Stimulated activated naive CD8-positive, alpha-beta T cell treated with anti-CD3 and anti-CD28 coated beads, Interleukin-15, amount 100 ng/mL, for 72 hours (primary cell): Measurements from ENCODE around the gene SLC4A3.

Experiments
- ATAC-seq: fragments of 150-1000 bp; cut with Tn5 transposase; 2 replicates; pipeline ENCODE4 v1.10.0; 2021; ENCODE audit warnings: mild to moderate bottlenecking, moderate library complexity
- DNase-seq, 2 donors: peaks; one replicate each; pipeline ENCODE4 v3.0.0; 2021 to 2022
- H3K27ac Mint-ChIP-seq, 2 donors: one replicate each; pipeline ENCODE4 v1.8.0; 2022; ENCODE audit warnings: mild to moderate bottlenecking in 2 of 2, mixed read lengths in 2 of 2, moderate library complexity in 2 of 2
- H3K27me3 Mint-ChIP-seq: one replicate; pipeline ENCODE4 v1.8.0; 2022; ENCODE audit warnings: mixed read lengths
- H3K4me1 Mint-ChIP-seq: one replicate; pipeline ENCODE4 v1.8.0; 2022; ENCODE audit warnings: mild to moderate bottlenecking, mixed read lengths
- H3K4me3 Mint-ChIP-seq, 2 donors: one replicate each; pipeline ENCODE4 v1.8.0; 2022; ENCODE audit warnings: mild to moderate bottlenecking in 2 of 2, mixed read lengths in 2 of 2, moderate library complexity in 1 of 2
- H3K9me3 Mint-ChIP-seq, 2 donors: one replicate each; pipeline ENCODE4 v1.8.0; 2022; ENCODE audit warnings: mixed read lengths in 2 of 2

The SLC4A3 gene

GRCh38 chr2:219625179-219625578 is 2.3 kb upstream of the SLC4A3 start:
- Mint-ChIP-seq H3K4me3 (no peak overlapping the region), H3K9me3 (no peaks in the 10 kb centered on the region), H3K4me1 (peaks cover 6% of the 10 kb centered on the region), H3K27ac (no peak overlapping the region), H3K27me3 (peaks cover 27% of the 10 kb centered on the region)
- no peak for DNase-seq
- no peak for ATAC-seq

- H3K4me3 Mint-ChIP-seq = peak overlapping the region; percentile 69 to 77
- DNase-seq = no peak
- peaks cover 27% of the 10 kb centered on the region for H3K27me3 Mint-ChIP-seq
- no peak for ATAC-seq
- H3K9me3 Mint-ChIP-seq = no peaks in the 10 kb centered on the region
- H3K4me1 Mint-ChIP-seq = peaks cover 20% of the 10 kb centered on the region
- H3K27ac Mint-ChIP-seq = no peak overlapping the region
Measured at GRCh38 chr2:219626540-219626939, 890 bp upstream of the SLC4A3 start.

GRCh38 chr2:219628235-219628985 is 980 bp downstream of the SLC4A3 start:
- Mint-ChIP-seq H3K9me3 (no peaks in the 10 kb centered on the region), H3K4me1 (peaks cover 21% of the 10 kb centered on the region), H3K27ac (no peak overlapping the region), H3K27me3 (peaks cover 27% of the 10 kb centered on the region), H3K4me3 (peak overlapping the region in 1 of 2 donors; percentile 35)
- ATAC-seq = no peak
- no peak for DNase-seq

GRCh38 chr2:219628986-219629901 is 1.8 kb downstream of the SLC4A3 start:
- Mint-ChIP-seq H3K9me3 (no peaks in the 10 kb centered on the region), H3K27me3 (peaks cover 27% of the 10 kb centered on the region), H3K4me3 (no peak overlapping the region), H3K27ac (no peak overlapping the region), H3K4me1 (peaks cover 21% of the 10 kb centered on the region)
- no peak for DNase-seq
- peak; percentile 32 for ATAC-seq

GRCh38 chr2:219629976-219630695 is 2.7 kb downstream of the SLC4A3 start:
- DNase-seq (no peak), ATAC-seq (no peak)
- peaks cover 21% of the 10 kb centered on the region for H3K4me1 Mint-ChIP-seq
- no peak overlapping the region for H3K27ac Mint-ChIP-seq
- no peak overlapping the region for H3K4me3 Mint-ChIP-seq
- no peaks in the 10 kb centered on the region for H3K9me3 Mint-ChIP-seq
- H3K27me3 Mint-ChIP-seq = peaks cover 27% of the 10 kb centered on the region

GRCh38 chr2:219630770-219631405 is 3.5 kb downstream of the SLC4A3 start:
- no peak overlapping the region for H3K27ac Mint-ChIP-seq
- H3K9me3 Mint-ChIP-seq = no peaks in the 10 kb centered on the region
- no peak for ATAC-seq
- H3K4me1 Mint-ChIP-seq = peaks cover 21% of the 10 kb centered on the region
- H3K4me3 Mint-ChIP-seq = no peak overlapping the region
- DNase-seq = peak in 1 of 2 donors; percentile 6
- peaks cover 28% of the 10 kb centered on the region for H3K27me3 Mint-ChIP-seq

GRCh38 chr2:219631406-219631891 is 4.0 kb downstream of the SLC4A3 start:
- ATAC-seq (no peak), DNase-seq (no peak)
- Mint-ChIP-seq H3K9me3 (no peaks in the 10 kb centered on the region), H3K4me3 (no peak overlapping the region), H3K4me1 (peaks cover 21% of the 10 kb centered on the region), H3K27ac (no peak overlapping the region), H3K27me3 (peaks cover 29% of the 10 kb centered on the region)

GRCh38 chr2:219631904-219632759 is 4.7 kb downstream of the SLC4A3 start:
- Mint-ChIP-seq H3K27ac (no peak overlapping the region), H3K4me1 (peaks cover 16% of the 10 kb centered on the region), H3K9me3 (no peaks in the 10 kb centered on the region), H3K27me3 (peaks cover 27% of the 10 kb centered on the region), H3K4me3 (no peak overlapping the region)
- ATAC-seq (no peak), DNase-seq (no peak)

GRCh38 chr2:219632760-219633105 is 5.3 kb downstream of the SLC4A3 start:
- ATAC-seq (no peak), DNase-seq (peak in 1 of 2 donors; percentile 6)
- H3K27ac Mint-ChIP-seq = no peak overlapping the region
- no peaks in the 10 kb centered on the region for H3K9me3 Mint-ChIP-seq
- H3K27me3 Mint-ChIP-seq = peaks cover 24% of the 10 kb centered on the region
- peaks cover 15% of the 10 kb centered on the region for H3K4me1 Mint-ChIP-seq
- no peak overlapping the region for H3K4me3 Mint-ChIP-seq

GRCh38 chr2:219633276-219634065 is 6.0 kb downstream of the SLC4A3 start:
- peaks cover 15% of the 10 kb centered on the region for H3K4me1 Mint-ChIP-seq

GRCh38 chr2:219634171-219634940 is 6.9 kb downstream of the SLC4A3 start:
- no peaks in the 10 kb centered on the region for H3K9me3 Mint-ChIP-seq
- H3K27ac Mint-ChIP-seq = peak overlapping the region in 1 of 2 donors; percentile 12
- no peak overlapping the region for H3K4me3 Mint-ChIP-seq
- H3K4me1 Mint-ChIP-seq = peaks cover 15% of the 10 kb centered on the region
- ATAC-seq (no peak), DNase-seq (no peak)
- H3K27me3 Mint-ChIP-seq = peaks cover 11% of the 10 kb centered on the region

More at GRCh38 chr2:219633276-219634065, 6.0 kb downstream of the SLC4A3 start:
- peaks cover 18% of the 10 kb centered on the region for H3K27me3 Mint-ChIP-seq
- DNase-seq = peak in 1 of 2 donors; percentile 6
- no peaks in the 10 kb centered on the region for H3K9me3 Mint-ChIP-seq
- no peak overlapping the region for H3K27ac Mint-ChIP-seq
- no peak for ATAC-seq
- no peak overlapping the region for H3K4me3 Mint-ChIP-seq

- peaks cover 11% of the 10 kb centered on the region for H3K27me3 Mint-ChIP-seq
Measured at GRCh38 chr2:219634951-219635751, 7.7 kb downstream of the SLC4A3 start.

More at GRCh38 chr2:219634951-219635751, 7.7 kb downstream of the SLC4A3 start:
- Mint-ChIP-seq H3K4me1 (peaks cover 15% of the 10 kb centered on the region), H3K27ac (no peak overlapping the region), H3K9me3 (no peaks in the 10 kb centered on the region), H3K4me3 (no peak overlapping the region)
- ATAC-seq (no peak), DNase-seq (no peak)
